GM12892 (cell line): ENCODE data around the gene ALDOC.

ENCODE experiments used
- POLR2A ChIP-seq: IDR thresholded peaks from 2 replicates; pipeline ENCODE4 v1.6.1; 2011; ENCODE audit warnings: low read depth, low read length, control low read depth
- POLR2AphosphoS5 ChIP-seq: IDR thresholded peaks from 2 replicates; pipeline ENCODE4 v1.6.1; 2011; ENCODE audit warnings: low read depth, low read length, control low read depth
- TAF1 ChIP-seq: IDR thresholded peaks from 2 replicates; pipeline ENCODE4 v1.6.1; 2011; ENCODE audit warnings: low read depth, mild to moderate bottlenecking, control low read depth, low read length, borderline replicate concordance

DNA sequence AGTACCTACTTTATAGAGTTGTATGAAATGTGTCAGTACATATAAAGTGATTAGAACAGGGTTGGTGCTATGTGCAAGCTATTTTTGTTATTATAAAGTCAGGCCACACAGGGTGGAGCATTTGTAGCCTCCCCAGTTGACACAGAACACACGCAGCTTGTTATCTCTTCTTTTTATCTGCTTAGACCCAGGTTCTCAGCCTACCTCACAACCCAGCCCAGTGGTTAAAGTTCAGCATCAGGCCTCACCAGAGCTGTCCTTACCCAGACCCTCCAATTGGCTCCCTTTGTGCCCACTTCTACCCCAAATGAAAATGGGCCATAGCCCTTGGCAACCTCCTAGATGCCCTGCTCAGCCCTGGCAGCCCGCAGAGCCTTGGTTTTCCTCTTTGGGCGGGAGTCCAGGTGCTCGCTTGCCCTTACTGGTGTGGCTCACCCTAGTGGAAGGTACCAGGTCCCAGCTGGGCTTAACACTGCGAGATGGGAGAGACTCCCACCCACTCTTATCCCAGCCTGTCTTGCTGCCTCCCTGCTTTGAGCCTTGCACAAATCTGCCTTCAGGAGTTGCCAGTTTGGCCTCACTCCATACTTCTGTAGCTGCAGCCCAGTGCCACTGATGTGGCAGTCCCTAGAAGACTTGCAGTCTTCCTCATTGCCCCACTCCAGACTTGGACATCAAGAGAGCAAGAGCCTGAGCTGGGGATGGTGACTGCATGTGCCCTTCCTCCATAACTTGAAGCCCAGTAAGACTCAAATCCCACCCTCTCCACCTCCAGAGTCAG, 4.2 kb downstream of the ALDOC start:
- no peak for TF ChIP-seq POLR2A
- TF ChIP-seq POLR2AphosphoS5: no peak
- TF ChIP-seq TAF1: no peak
